ENCODE results near the gene NACC1.

NACC1 gene

GRCh38 chr19:13074378-13074777 is 43.7 kb upstream of the NACC1 start:
- ATAC-seq (ENCODE audit: insufficient read depth, low read depth) (no peak), DNase-seq (no peak)
- Histone ChIP-seq H3K9me3 (ENCODE audit: insufficient read depth, low read length, severe bottlenecking) (no peaks in the 10 kb centered on the region), H3K4me1 (ENCODE audit: insufficient read depth, low read length) (no peaks in the 10 kb centered on the region), H3K27ac (ENCODE audit: low read length) (no peak overlapping the region), H3K4me3 (ENCODE audit: low read depth in 1 of 2, low read length in 2 of 2) (no peak overlapping the region), H3K9ac (ENCODE audit: low read depth, low read length) (no peak overlapping the region), H3K27me3 (ENCODE audit: insufficient read depth, low read length, poor library complexity) (no peaks in the 10 kb centered on the region), H3K79me2 (ENCODE audit: insufficient read depth, low read length) (no peaks in the 10 kb centered on the region), H4K20me1 (ENCODE audit: insufficient read depth, low read length) (no peaks in the 10 kb centered on the region), H3K4me2 (ENCODE audit: insufficient read depth, low read length) (no peak overlapping the region), H2AFZ (ENCODE audit: low read depth, low read length) (no peak overlapping the region), H3K36me3 (ENCODE audit: insufficient read depth, low read length) (no peaks in the 10 kb centered on the region)
- TF ChIP-seq EZH2 (IDR thresholded peaks at IDR 0.05; ENCODE audit: borderline replicate concordance, low read depth, low read length, severe bottlenecking) (no peak), CTCF (IDR thresholded peaks at IDR 0.05; ENCODE audit: borderline replicate concordance, extremely low read depth, low read length, poor library complexity, severe bottlenecking) (no peak)

GRCh38 chr19:13076320-13076719 is 41.7 kb upstream of the NACC1 start:
- ATAC-seq (ENCODE audit: insufficient read depth, low read depth) (no peak), DNase-seq (no peak)
- Histone ChIP-seq H3K79me2 (ENCODE audit: insufficient read depth, low read length) (no peaks in the 10 kb centered on the region), H3K9me3 (ENCODE audit: insufficient read depth, low read length, severe bottlenecking) (no peaks in the 10 kb centered on the region), H3K27ac (ENCODE audit: low read length) (no peak overlapping the region), H3K9ac (ENCODE audit: low read depth, low read length) (no peak overlapping the region), H3K4me2 (ENCODE audit: insufficient read depth, low read length) (no peak overlapping the region), H2AFZ (ENCODE audit: low read depth, low read length) (no peak overlapping the region), H3K4me3 (ENCODE audit: low read depth in 1 of 2, low read length in 2 of 2) (no peak overlapping the region), H3K27me3 (ENCODE audit: insufficient read depth, low read length, poor library complexity) (no peaks in the 10 kb centered on the region), H3K36me3 (ENCODE audit: insufficient read depth, low read length) (no peaks in the 10 kb centered on the region), H3K4me1 (ENCODE audit: insufficient read depth, low read length) (no peaks in the 10 kb centered on the region), H4K20me1 (ENCODE audit: insufficient read depth, low read length) (no peaks in the 10 kb centered on the region)
- TF ChIP-seq EZH2 (IDR thresholded peaks at IDR 0.05; ENCODE audit: borderline replicate concordance, low read depth, low read length, severe bottlenecking) (no peak), CTCF (IDR thresholded peaks at IDR 0.05; ENCODE audit: borderline replicate concordance, extremely low read depth, low read length, poor library complexity, severe bottlenecking) (no peak)

GRCh38 chr19:13076787-13077186 is 41.3 kb upstream of the NACC1 start:
- no peak overlapping the region for H3K4me3 ChIP-seq (ENCODE audit: low read depth in 1 of 2, low read length in 2 of 2)
- no peak overlapping the region for H3K27ac ChIP-seq (ENCODE audit: low read length)
- H3K36me3 ChIP-seq (ENCODE audit: insufficient read depth, low read length): no peaks in the 10 kb centered on the region
- no peaks in the 10 kb centered on the region for H3K27me3 ChIP-seq (ENCODE audit: insufficient read depth, low read length, poor library complexity)
- no peak overlapping the region for H2AFZ ChIP-seq (ENCODE audit: low read depth, low read length)
- TF ChIP-seq EZH2 (IDR thresholded peaks at IDR 0.05; ENCODE audit: borderline replicate concordance, low read depth, low read length, severe bottlenecking) (no peak), CTCF (IDR thresholded peaks at IDR 0.05; ENCODE audit: borderline replicate concordance, extremely low read depth, low read length, poor library complexity, severe bottlenecking) (no peak)
- no peak for DNase-seq
- no peaks in the 10 kb centered on the region for H3K79me2 ChIP-seq (ENCODE audit: insufficient read depth, low read length)
- no peaks in the 10 kb centered on the region for H4K20me1 ChIP-seq (ENCODE audit: insufficient read depth, low read length)
- ATAC-seq (ENCODE audit: insufficient read depth, low read depth): no peak
- no peak overlapping the region for H3K4me2 ChIP-seq (ENCODE audit: insufficient read depth, low read length)
- no peak overlapping the region for H3K9ac ChIP-seq (ENCODE audit: low read depth, low read length)
- no peaks in the 10 kb centered on the region for H3K4me1 ChIP-seq (ENCODE audit: insufficient read depth, low read length)
- no peaks in the 10 kb centered on the region for H3K9me3 ChIP-seq (ENCODE audit: insufficient read depth, low read length, severe bottlenecking)

- no peak for TF ChIP-seq EZH2 (IDR thresholded peaks at IDR 0.05; ENCODE audit: borderline replicate concordance, low read depth, low read length, severe bottlenecking)
- no peak for TF ChIP-seq CTCF (IDR thresholded peaks at IDR 0.05; ENCODE audit: borderline replicate concordance, extremely low read depth, low read length, poor library complexity, severe bottlenecking)
- no peak overlapping the region for H2AFZ ChIP-seq (ENCODE audit: low read depth, low read length)
- H3K4me3 ChIP-seq (ENCODE audit: low read depth in 1 of 2, low read length in 2 of 2): no peak overlapping the region
- H3K4me1 ChIP-seq (ENCODE audit: insufficient read depth, low read length): no peaks in the 10 kb centered on the region
- H3K9ac ChIP-seq (ENCODE audit: low read depth, low read length): no peak overlapping the region
- no peaks in the 10 kb centered on the region for H3K36me3 ChIP-seq (ENCODE audit: insufficient read depth, low read length)
- H3K27ac ChIP-seq (ENCODE audit: low read length): no peak overlapping the region
- no peak for ATAC-seq (ENCODE audit: insufficient read depth, low read depth)
- no peaks in the 10 kb centered on the region for H3K79me2 ChIP-seq (ENCODE audit: insufficient read depth, low read length)
- no peak overlapping the region for H3K4me2 ChIP-seq (ENCODE audit: insufficient read depth, low read length)
- H4K20me1 ChIP-seq (ENCODE audit: insufficient read depth, low read length): no peaks in the 10 kb centered on the region
- H3K27me3 ChIP-seq (ENCODE audit: insufficient read depth, low read length, poor library complexity): no peaks in the 10 kb centered on the region
- no peaks in the 10 kb centered on the region for H3K9me3 ChIP-seq (ENCODE audit: insufficient read depth, low read length, severe bottlenecking)
- DNase-seq: no peak
Observed at GRCh38 chr19:13077240-13077639, 40.8 kb upstream of the NACC1 start.

Measured in DND-41 (cell line).